ENCODE results near the gene NUBP2.

The NUBP2 gene

DNA sequence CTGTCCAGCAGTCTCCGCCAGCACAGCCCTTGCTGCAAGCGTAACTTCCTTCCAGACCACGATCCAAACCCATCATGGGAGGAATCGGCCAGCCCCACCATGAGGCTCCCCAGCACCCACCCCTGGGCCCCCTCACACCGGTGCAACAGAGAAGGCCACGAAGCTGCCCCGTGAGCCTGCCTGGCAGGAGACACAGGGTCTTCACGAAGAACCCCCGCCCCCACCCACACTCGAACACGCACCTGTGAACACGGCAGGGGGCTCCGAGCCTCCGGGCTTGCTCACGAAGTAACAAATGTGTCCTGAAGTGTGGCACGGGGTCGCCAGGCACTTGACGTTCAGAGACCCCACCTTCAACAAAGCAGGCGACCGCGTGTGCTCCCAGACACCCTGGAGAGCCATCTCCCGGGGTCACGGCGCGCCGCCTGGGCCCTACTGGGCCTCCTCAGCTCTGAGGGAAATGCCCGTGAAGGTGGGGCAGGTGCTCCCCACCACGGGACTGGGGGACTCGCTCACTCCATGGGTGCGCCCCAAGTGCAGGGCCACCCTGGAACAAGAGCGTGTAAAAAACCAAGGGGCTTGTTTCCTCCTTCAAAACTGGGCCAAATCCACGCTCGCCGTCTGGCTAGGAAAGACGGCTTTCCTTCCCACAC lies 36.2 kb downstream of the NUBP2 start:
- TF ChIP-seq CTCF (IDR thresholded peaks at IDR 0.05; ENCODE audit: borderline replicate concordance, insufficient read depth, low read depth, low read length), result no peak

GRCh38 chr16:1819611-1820010 lies 36.9 kb downstream of the NUBP2 start:
- no peak overlapping the region for H3K4me3 ChIP-seq (ENCODE audit: low read depth, low read length)
- no peak for TF ChIP-seq CTCF (IDR thresholded peaks at IDR 0.05; ENCODE audit: borderline replicate concordance, insufficient read depth, low read depth, low read length)

More for the DNA sequence above, 36.2 kb downstream of the NUBP2 start:
- no peak overlapping the region for H3K4me3 ChIP-seq (ENCODE audit: low read depth, low read length)

DNA sequence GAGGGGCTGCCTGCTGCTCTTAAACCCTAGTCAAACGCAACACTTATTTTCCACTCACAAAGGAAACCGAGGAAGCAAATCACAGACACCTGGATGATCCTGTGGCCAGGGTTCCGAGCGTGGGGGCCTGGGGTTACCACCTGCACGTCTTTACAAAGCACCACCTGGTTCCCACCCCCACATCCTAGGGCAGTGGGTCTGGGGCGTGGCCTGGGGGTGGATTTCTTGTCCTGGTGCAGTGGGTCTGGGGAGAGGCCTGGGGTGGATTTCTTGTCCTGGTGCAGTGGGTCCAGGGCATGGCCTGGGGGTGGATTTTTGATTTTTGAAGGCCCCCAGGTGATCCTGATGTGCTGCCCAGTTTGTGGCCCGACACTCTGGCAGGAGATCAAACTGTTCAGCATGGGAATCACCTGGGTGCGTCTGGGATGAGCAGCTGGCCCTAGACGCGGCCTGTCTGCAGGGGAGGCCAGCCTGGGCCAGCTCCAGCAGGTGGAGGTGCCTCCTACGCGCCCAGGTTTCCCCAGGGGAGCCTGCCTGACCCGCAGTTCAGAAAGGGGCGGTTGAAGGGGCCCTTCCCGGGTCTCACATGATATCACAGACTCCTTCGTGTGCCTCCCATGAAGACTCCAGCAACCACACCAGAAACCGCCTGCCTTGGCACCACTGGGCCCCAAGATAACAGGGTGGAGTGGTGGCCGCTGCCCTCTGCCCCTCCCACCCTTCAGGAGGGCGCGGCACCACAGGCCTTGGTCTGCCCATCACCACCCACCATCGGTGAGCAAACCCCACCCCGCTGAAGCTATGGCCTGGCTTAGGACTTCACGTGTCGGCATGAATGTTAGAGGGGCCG lies 37.6 kb downstream of the NUBP2 start:
- no peak for TF ChIP-seq CTCF (IDR thresholded peaks at IDR 0.05; ENCODE audit: borderline replicate concordance, insufficient read depth, low read depth, low read length)

DNA sequence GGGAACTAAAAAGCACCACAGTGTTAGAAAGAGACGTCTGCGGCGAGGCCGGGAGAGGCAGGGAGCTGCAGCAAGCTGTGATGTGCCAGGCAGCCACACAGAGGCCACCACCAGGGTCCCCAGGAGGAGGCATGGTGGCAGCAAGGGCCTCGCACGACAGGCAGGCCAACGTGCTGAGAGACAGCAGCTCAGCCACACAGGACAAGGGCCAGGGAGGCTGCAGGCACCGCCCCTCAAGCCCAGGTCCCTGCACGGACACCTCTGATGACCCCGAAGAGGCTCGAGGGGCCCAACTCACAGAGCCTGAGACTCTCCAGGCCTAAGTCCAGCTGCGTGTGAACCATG lies 38.2 kb downstream of the NUBP2 start:
- TF ChIP-seq CTCF (IDR thresholded peaks at IDR 0.05; ENCODE audit: borderline replicate concordance, insufficient read depth, low read depth, low read length), result no peak

More for the DNA sequence above, 37.6 kb downstream of the NUBP2 start:
- H3K4me3 ChIP-seq (ENCODE audit: low read depth, low read length), result no peak overlapping the region

GRCh38 chr16:1821861-1822611 lies 39.3 kb downstream of the NUBP2 start:
- no peak overlapping the region for H3K4me3 ChIP-seq (ENCODE audit: low read depth, low read length)
- no peak for TF ChIP-seq CTCF (IDR thresholded peaks at IDR 0.05; ENCODE audit: borderline replicate concordance, insufficient read depth, low read depth, low read length)

More for the DNA sequence above, 38.2 kb downstream of the NUBP2 start:
- H3K4me3 ChIP-seq (ENCODE audit: low read depth, low read length), result no peak overlapping the region

DNA sequence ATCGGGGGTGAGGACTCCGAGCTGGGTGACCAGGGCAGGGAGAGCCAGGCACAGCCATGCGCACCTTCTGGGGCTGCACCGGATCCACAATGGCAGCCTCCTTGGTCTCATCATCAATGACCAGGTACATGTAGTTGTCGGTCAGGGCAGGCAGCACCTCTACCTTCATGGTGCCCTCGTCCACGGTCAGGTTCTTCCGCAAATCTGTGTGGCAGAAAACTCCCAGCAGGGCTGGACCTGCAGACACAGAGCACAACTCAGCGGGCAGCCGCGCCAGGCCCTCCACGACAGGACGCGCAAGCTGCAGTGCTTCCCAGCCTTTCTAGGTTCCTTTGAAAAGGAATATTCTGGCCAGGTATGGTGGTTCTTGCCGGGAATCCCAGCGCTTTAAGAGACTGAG lies 40.0 kb downstream of the NUBP2 start:
- TF ChIP-seq CTCF (IDR thresholded peaks at IDR 0.05; ENCODE audit: borderline replicate concordance, insufficient read depth, low read depth, low read length), result no peak

More for the DNA sequence above, 40.0 kb downstream of the NUBP2 start:
- no peak overlapping the region for H3K4me3 ChIP-seq (ENCODE audit: low read depth, low read length)

Data from GM12875 (cell line).